ENCODE data around the gene RNF224.

Gene RNF224

DNA sequence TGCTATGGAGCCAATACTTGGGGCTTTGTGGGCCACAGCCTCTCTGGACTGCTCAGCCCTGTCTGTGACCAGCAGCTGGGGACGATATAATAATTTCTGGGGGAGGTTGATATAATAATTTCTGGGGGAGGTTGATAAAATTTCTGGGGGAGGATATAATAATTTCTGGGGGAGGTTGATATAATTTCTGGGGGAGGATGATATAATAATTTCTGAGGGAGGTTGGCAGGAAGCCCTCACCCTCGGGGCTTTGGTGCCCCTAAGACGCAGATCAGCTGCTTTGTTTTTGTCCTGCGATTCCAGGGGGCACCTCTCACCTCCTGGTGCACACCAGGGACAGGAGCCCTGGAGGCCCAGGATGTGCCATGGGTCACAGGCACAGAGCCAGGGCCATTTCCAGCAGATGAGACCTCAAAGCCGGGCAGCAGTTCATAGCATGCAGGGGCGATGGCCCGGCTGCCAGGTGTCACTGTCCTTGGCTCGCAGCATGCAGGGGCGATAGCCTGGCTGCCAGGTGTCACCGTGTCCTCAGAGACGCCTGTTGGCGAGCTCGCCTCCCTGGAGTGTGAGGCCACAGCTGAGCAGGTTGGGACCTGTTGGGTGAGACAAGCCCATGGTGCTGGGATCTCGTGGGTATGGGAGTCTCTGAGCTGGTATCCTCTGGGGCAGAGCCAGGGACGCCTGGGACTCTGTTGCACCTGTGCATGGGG is 46.5 kb downstream of the RNF224 start:
- DNase-seq, result peak in 1 of 4 experiments; percentile 0

- DNase-seq, result peak in 1 of 4 experiments; percentile 2
These were observed 47.9 kb downstream of the RNF224 start for GRCh38 chr9:137275203-137275587.

DNA sequence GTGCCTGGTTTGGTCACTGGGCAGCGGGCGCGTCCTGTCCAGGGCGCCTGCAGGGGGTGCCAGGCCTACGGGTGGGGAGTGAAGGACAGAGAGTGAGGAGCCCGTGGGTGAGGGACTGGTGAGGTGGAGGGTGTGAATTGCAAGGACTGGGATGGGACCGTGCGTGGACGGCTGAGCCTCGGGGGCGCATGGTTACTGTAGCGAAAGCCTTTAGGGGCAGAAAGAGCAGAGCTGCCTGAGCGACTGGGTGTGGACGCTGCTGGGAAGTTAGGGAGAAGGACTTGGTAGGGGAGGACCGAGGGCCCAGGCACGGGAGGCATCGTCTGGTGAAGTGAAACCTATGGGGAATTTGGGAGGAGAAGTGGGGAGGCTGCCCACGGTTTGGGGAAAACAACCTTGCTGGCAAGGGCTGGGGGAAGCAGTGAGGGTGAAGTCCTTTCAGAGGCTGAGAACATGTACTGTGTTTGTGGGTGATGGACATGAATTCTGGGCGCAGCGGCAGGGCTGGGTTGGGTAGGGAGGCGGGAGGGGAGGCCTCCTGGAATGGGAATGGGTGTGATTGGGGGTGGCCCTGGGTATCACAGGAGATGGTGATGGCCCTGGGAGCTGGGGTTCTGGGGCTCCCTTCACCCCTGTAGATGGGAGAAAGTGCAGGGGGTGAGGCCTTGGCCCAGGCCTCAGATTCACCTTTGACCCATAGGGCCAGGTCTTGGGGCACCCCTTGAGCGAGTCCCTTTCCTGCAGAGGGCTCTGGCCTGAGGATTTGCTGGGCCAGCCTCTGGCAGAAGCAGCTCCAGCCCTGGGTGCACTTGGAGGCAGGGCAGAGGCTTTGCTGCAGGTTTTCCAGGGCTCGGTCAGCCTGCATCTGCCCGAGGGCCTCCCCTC is 48.5 kb downstream of the RNF224 start:
- peak in 2 of 4 experiments; percentile 29 to 49 for DNase-seq

DNA sequence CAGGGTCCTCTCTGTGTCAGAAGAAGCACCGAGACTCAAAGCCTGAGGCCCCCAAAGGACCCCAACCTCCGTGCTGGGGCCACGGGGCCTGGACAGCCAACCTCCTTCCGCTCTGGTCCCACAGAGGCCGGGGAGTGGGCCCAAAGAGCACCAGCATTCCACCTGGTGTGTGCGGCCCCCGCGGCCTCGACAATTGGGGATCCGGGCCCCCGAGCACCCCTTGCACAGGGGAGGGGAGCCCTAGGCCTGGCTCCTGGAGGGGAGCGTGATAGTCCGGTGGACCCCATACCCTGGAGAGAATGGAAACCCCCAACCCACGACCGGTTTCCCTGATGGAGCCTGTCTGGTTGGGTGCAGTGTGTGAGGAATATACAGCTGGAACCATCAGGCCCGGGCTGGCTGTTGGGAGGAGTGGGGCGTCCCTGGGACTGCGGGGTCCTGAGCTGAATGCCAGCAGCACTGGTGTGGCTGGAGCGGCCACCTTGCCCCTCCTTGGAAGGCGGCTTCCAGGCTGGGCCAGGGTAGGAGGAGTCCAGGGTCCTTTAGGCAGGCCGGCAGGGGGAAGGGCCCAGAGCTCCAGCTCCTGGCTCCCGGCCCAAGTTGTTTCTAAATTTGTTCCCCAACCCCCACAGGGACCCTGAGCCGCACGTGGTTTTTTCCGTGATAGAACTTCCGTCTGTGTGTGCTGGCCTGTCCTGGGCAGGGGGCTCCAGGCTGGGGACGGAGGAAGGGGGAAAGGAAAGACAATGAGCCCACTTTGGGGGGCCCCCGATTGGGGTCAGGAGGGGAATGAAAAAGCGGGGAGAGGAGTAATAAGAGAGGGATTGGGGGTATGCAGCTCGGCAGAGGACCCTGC is 49.4 kb downstream of the RNF224 start:
- peak; percentile 66 to 80 (median 75) for DNase-seq

- DNase-seq, result peak; percentile 84 to 93 (median 92)
These were observed 50.2 kb downstream of the RNF224 start, which contains the start of gene TOR4A for GRCh38 chr9:137277329-137278041. TSS of gene TOR4A (plus strand) at chr9:137277726. CDS start at chr9:137278690, 964 bp downstream.

GRCh38 chr9:137278061-137278701 is 50.9 kb downstream of the RNF224 start:
- peak; percentile 51 to 76 (median 69) for DNase-seq
